GM23338 (cell line): ENCODE data around the gene PPP2R5C.

ENCODE experiments used
- EZH2 ChIP-seq: fragments of 200-600 bp; sonication (generic); IDR thresholded peaks from one replicate; pipeline ENCODE4 v1.8.0; 2017; ENCODE audit warnings: antibody characterized with exemption, mild to moderate bottlenecking, low read depth; ENCODE audit not compliant: unreplicated experiment
- TF ChIP-seq, protein P1 (sequence below), 2 experiments: fragments of 200-600 bp in 1 of 2; sonication (generic) in 1 of 2; conservative IDR thresholded peaks; 2 replicates each; pipeline versions ENCODE4 v1.5.1 to v1.6.1; 2016 to 2017; ENCODE audit warnings: antibody characterized with exemption in 2 of 2, low read depth in 2 of 2, mild to moderate bottlenecking in 2 of 2, moderate library complexity in 1 of 2

DNA sequence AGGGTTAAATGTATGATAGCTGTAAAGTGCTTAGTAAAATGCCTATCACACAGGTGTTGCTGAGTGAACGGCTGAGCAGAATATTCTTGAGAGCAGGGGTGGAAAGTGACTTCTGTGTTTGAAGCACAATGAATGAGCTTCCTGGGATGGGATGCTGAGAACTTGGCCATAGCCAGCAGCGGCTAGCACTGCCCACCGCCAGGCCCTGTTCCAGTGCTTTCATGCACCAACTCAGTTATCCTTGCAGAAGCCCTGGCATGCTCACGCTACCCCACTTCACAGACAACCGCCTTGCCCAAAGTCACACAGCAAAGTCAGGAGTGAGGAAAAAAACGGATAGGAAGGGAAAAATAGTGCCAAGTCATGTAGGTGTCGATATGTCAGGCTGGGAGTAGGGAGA lies 213.7 kb downstream of the PPP2R5C start:
- TF ChIP-seq, protein P1, sequence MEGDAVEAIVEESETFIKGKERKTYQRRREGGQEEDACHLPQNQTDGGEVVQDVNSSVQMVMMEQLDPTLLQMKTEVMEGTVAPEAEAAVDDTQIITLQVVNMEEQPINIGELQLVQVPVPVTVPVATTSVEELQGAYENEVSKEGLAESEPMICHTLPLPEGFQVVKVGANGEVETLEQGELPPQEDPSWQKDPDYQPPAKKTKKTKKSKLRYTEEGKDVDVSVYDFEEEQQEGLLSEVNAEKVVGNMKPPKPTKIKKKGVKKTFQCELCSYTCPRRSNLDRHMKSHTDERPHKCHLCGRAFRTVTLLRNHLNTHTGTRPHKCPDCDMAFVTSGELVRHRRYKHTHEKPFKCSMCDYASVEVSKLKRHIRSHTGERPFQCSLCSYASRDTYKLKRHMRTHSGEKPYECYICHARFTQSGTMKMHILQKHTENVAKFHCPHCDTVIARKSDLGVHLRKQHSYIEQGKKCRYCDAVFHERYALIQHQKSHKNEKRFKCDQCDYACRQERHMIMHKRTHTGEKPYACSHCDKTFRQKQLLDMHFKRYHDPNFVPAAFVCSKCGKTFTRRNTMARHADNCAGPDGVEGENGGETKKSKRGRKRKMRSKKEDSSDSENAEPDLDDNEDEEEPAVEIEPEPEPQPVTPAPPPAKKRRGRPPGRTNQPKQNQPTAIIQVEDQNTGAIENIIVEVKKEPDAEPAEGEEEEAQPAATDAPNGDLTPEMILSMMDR (conservative IDR thresholded peaks at IDR 0.05; ENCODE audit: low read depth in 2 of 2): no peak
- TF ChIP-seq EZH2: no peak
